Measurements from ENCODE around the gene UBE2E3. TPM values are rescaled to one million over a fixed set of nuclear protein-coding genes. Genes with fewer than 3 reads are reported as not detected.
A peak's percentile ranks its signal among the peaks of the same experiment; 100 is the strongest.

The UBE2E3 gene
- total RNA-seq, 1 donor from 2014 or later = 74.2 TPM

DNA sequence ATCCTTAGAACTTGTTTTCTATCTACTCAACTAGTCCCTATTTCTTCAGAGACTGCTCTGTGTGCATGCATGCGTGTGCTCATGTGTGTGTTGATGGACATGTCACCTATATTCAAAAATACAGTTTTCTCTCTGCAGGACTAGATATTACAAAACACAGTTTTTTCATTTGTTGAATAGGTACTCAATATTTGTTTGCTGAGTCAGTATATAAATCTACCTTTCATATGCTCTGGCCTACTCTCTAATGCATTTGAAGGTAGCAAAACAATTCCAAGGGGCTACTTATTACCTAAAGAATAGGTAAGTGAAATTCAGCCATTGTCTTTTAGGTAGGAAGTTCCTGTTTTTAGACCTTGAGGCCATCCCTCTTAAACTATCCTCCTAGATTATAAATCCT lies 8.6 kb upstream of the UBE2E3 start:
- Mint-ChIP-seq H3K36me3 (ENCODE audit: low read depth) (no peaks in the 10 kb centered on the region), H3K4me1 (ENCODE audit: low read depth) (peaks cover 10% of the 10 kb centered on the region), H3K4me3 (ENCODE audit: unreplicated experiment) (no peak overlapping the region), H3K27me3 (ENCODE audit: low read depth) (no peaks in the 10 kb centered on the region), H3K27ac (ENCODE audit: unreplicated experiment) (no peak overlapping the region), H3K9me3 (ENCODE audit: low read depth) (no peaks in the 10 kb centered on the region)
- TF ChIP-seq, protein P1, sequence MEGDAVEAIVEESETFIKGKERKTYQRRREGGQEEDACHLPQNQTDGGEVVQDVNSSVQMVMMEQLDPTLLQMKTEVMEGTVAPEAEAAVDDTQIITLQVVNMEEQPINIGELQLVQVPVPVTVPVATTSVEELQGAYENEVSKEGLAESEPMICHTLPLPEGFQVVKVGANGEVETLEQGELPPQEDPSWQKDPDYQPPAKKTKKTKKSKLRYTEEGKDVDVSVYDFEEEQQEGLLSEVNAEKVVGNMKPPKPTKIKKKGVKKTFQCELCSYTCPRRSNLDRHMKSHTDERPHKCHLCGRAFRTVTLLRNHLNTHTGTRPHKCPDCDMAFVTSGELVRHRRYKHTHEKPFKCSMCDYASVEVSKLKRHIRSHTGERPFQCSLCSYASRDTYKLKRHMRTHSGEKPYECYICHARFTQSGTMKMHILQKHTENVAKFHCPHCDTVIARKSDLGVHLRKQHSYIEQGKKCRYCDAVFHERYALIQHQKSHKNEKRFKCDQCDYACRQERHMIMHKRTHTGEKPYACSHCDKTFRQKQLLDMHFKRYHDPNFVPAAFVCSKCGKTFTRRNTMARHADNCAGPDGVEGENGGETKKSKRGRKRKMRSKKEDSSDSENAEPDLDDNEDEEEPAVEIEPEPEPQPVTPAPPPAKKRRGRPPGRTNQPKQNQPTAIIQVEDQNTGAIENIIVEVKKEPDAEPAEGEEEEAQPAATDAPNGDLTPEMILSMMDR (IDR thresholded peaks at IDR 0.05) = no peak
- DNase-seq (ENCODE audit: low spot score) = no peak

DNA sequence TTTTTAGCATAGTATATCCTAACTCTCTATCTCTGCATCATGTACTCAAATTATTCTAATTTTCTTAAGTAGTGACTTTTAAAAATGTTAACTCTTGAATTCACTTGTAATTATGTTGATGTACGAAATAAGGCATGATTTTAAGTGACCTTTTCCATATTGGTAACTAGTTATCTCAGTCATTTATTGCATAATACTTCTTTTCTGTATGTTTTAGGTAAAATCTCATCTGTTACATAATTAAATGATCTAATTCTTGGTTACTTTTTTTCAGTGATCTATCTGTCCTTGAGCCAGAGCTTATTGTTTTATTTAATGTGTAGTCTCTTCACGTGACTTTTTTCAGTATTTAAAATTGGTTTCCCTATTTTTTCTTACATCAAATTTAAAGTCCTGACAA lies 4.8 kb upstream of the UBE2E3 start:
- H3K9me3 Mint-ChIP-seq (ENCODE audit: low read depth) = no peaks in the 10 kb centered on the region
- DNase-seq (ENCODE audit: low spot score) = no peak
- H3K36me3 Mint-ChIP-seq (ENCODE audit: low read depth) = no peaks in the 10 kb centered on the region
- H3K27ac Mint-ChIP-seq (ENCODE audit: unreplicated experiment) = no peak overlapping the region
- TF ChIP-seq, protein P1 (IDR thresholded peaks at IDR 0.05) = no peak
- H3K27me3 Mint-ChIP-seq (ENCODE audit: low read depth) = no peaks in the 10 kb centered on the region
- peaks cover 13% of the 10 kb centered on the region for H3K4me1 Mint-ChIP-seq (ENCODE audit: low read depth)
- no peak overlapping the region for H3K4me3 Mint-ChIP-seq (ENCODE audit: unreplicated experiment)

DNA sequence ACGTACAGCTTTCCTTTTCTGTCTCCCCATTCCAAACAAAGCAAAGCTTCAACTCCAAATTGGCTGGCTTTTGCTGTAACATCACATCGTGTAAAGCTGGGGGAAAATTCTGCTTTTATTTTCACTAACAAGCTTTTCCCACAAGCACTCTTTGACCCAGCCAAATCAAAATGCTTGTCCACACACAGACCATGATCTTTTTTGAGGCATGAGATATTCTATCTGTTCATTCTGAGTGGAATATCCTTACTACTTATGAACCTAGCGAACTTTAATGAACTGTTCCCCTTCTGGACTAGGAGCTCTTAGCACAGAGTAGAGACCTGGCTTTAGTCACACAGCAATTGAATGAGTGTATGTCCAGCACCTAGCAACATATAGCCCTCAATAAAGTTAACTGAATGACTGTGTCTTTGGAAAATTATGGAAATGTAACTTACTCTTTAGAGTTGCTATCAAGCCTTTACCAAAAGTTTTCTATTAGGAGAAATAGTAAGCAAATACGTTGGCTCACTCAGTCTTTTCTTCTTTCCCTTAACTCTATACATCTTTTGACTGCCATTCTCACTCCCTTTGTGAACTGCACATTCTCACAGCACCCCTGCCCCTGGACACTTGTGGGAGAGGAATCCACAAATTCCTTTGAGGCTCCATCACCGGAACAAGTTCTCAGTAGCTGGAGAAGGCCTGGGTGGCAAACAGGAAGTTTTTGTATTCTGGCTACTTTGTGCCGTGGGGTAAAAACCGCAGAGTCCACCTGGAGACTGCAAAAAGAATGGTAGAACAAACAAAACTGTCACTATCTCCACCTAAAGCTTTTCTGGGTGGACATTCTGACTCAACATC lies 1.3 kb upstream of the UBE2E3 start:
- no peak for DNase-seq (ENCODE audit: low spot score)
- Mint-ChIP-seq H3K27ac (ENCODE audit: unreplicated experiment) (peak overlapping the region; percentile 93), H3K36me3 (ENCODE audit: low read depth) (peaks cover 2% of the 10 kb centered on the region), H3K27me3 (ENCODE audit: low read depth) (no peaks in the 10 kb centered on the region), H3K4me3 (ENCODE audit: unreplicated experiment) (peak overlapping the region; percentile 67), H3K9me3 (ENCODE audit: low read depth) (no peaks in the 10 kb centered on the region), H3K4me1 (ENCODE audit: low read depth) (peaks cover 38% of the 10 kb centered on the region)
- TF ChIP-seq, protein P1 (IDR thresholded peaks at IDR 0.05) = no peak

DNA sequence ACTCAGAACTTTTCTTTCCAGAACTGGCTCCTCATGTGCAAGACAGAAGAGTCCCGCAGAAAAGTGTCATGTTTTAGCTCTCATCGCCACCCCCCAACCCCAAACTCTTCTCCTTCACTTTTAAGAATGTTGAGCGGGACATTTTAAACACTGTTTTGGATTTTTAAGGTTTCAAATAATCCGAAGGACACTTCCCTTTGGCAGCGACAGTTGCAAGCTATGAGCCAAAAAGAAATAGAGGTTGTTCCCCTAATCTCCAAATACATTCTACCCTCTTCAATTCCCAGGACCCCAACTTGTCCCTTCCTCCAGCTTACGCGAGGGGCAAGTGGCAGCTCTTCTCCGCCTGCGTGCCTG lies 678 bp upstream of the UBE2E3 start:
- no peak for DNase-seq (ENCODE audit: low spot score)
- no peaks in the 10 kb centered on the region for H3K9me3 Mint-ChIP-seq (ENCODE audit: low read depth)
- H3K36me3 Mint-ChIP-seq (ENCODE audit: low read depth) = peaks cover 2% of the 10 kb centered on the region
- TF ChIP-seq, protein P1 (IDR thresholded peaks at IDR 0.05) = no peak
- peak overlapping the region; percentile 93 for H3K27ac Mint-ChIP-seq (ENCODE audit: unreplicated experiment)
- peak overlapping the region; percentile 67 for H3K4me3 Mint-ChIP-seq (ENCODE audit: unreplicated experiment)
- no peaks in the 10 kb centered on the region for H3K27me3 Mint-ChIP-seq (ENCODE audit: low read depth)
- H3K4me1 Mint-ChIP-seq (ENCODE audit: low read depth) = peaks cover 44% of the 10 kb centered on the region

DNA sequence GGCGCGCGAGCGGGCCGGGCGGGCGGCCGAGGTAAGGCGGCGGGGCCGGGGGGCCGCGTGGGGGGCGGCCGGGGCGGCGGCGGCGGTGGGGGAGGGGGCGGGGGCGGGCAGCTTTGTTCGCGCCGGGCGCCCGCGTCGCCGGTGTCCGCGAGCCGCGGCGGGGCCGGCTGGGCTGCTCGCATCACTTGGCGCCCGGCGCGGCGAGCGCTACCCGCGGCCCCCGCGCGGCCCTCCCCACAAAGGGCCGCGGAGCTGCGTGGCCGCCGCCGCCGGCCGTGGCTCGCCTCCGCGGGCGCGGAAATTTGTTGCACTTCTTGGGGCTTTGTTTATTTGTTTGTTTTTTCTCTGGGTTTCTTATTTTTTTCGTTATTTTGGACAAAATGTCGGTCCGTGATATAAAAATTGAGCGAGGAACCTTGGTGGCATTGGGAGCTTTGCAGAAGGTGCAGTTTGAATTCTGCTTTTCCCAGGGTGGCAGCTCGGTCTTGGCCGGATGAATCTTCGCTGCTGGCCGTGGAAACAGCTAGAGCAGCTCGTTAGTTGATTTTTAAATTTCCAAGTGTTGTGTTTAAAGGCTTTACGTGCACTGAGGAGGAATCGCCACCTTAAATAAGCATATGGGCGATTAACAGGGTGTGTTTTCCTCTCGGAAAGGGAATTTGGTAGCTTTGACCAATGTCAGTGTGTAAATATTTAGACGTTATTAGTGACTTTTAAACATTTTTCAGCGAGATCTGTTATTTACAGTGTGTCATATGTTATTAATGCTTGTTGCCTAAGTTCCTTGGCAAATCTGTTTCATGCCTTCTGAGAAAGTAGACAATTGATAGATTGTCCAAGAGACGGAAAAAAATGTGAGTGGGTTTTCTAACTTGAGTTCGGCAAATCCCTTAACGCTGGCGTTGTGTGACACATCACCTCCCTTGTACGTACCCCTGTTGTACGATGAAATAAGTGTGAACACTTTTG lies 822 bp downstream of the UBE2E3 start:
- no peak for DNase-seq (ENCODE audit: low spot score)

More for the DNA sequence above, 822 bp downstream of the UBE2E3 start:
- Mint-ChIP-seq H3K27me3 (ENCODE audit: low read depth) (no peaks in the 10 kb centered on the region), H3K4me1 (ENCODE audit: low read depth) (peaks cover 56% of the 10 kb centered on the region), H3K27ac (ENCODE audit: unreplicated experiment) (peak overlapping the region; percentile 98), H3K9me3 (ENCODE audit: low read depth) (no peaks in the 10 kb centered on the region), H3K36me3 (ENCODE audit: low read depth) (peaks cover 2% of the 10 kb centered on the region), H3K4me3 (ENCODE audit: unreplicated experiment) (peak overlapping the region; percentile 91)
- TF ChIP-seq, protein P1 (IDR thresholded peaks at IDR 0.05) = no peak

Data from chondrocyte (in vitro differentiated cells).